NOMO-1 (cell line): ENCODE data around the gene POLE3.
A peak's percentile ranks its signal among the peaks of the same experiment; 100 is the strongest.
"Not testable (repeated sequence)": the region's sequence is repeated elsewhere in the genome, so short reads cannot be mapped to it uniquely, and the experiment has no call there.

ENCODE experiments used
- DNase-seq, 2 experiments: peaks; one replicate each; lab custom pipeline; 2025; ENCODE audit not compliant: unreplicated experiment in 2 of 2; lab: John Stamatoyannopoulos, UW

The POLE3 gene

GRCh38 chr9:113379094-113379828 is 31.2 kb downstream of the POLE3 start:
- DNase-seq = not testable (repeated sequence)

GRCh38 chr9:113376634-113377567 is 33.6 kb downstream of the POLE3 start, which contains the start of gene HDHD3:
Gene HDHD3 (minus strand): TSS chr9:113376986. CDS start chr9:113374354, 2,632 bp downstream.
- DNase-seq = peak; percentile 59 to 75

- no peak for DNase-seq
Measured at GRCh38 chr9:113375057-113376023, 35.1 kb downstream of the POLE3 start.

GRCh38 chr9:113373676-113374392 is 36.6 kb downstream of the POLE3 start:
- DNase-seq = no peak

- no peak for DNase-seq
Measured at GRCh38 chr9:113373256-113373655, 37.2 kb downstream of the POLE3 start.

- no peak for DNase-seq
Measured at GRCh38 chr9:113372059-113372458, 38.4 kb downstream of the POLE3 start.

GRCh38 chr9:113370806-113371325 is 39.6 kb downstream of the POLE3 start:
- DNase-seq = no peak

- DNase-seq = no peak
Measured at GRCh38 chr9:113369855-113370140, 40.7 kb downstream of the POLE3 start.

- DNase-seq = no peak
Measured at GRCh38 chr9:113368982-113369854, 41.3 kb downstream of the POLE3 start.

GRCh38 chr9:113368348-113368981 is 42.0 kb downstream of the POLE3 start:
- no peak for DNase-seq

GRCh38 chr9:113365652-113366051 is 44.8 kb downstream of the POLE3 start:
- DNase-seq = peak; percentile 13 to 30

- DNase-seq = no peak
Measured at GRCh38 chr9:113364951-113365350, 45.5 kb downstream of the POLE3 start.

GRCh38 chr9:113363336-113363735 is 47.1 kb downstream of the POLE3 start:
- DNase-seq = no peak

- no peak for DNase-seq
Measured at GRCh38 chr9:113361304-113362018, 49.0 kb downstream of the POLE3 start.

GRCh38 chr9:113360242-113360842 is 50.1 kb downstream of the POLE3 start:
- DNase-seq = no peak

- no peak for DNase-seq
Measured at GRCh38 chr9:113359385-113359784, 51.1 kb downstream of the POLE3 start.
